ENCODE data around the gene ARHGAP44.

Gene ARHGAP44

DNA sequence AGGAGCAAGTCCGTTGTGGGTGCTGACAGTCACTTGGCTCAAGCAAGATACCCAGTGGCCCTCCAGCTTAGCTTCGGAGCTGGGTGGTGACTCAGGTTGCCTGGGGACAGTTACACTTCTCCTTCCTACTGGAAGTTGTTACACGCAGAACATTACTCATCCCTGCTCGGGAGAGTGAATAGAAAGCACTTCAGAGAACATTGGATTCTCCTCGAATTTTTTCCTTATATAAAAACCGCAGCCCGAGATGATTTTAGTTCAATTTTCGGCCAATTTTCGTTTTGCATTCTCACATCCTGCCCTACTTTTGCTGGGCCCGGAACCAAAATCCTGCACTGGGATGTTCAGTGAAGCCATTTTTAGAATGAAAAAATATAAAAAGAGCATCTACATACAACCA lies 128.8 kb downstream of the ARHGAP44 start:
- in situ Hi-C loops (cut with MboI; ENCODE audit: low sequenced_read_pairs, unreplicated experiment) = no loop called here
- TF ChIP-seq, protein P1, sequence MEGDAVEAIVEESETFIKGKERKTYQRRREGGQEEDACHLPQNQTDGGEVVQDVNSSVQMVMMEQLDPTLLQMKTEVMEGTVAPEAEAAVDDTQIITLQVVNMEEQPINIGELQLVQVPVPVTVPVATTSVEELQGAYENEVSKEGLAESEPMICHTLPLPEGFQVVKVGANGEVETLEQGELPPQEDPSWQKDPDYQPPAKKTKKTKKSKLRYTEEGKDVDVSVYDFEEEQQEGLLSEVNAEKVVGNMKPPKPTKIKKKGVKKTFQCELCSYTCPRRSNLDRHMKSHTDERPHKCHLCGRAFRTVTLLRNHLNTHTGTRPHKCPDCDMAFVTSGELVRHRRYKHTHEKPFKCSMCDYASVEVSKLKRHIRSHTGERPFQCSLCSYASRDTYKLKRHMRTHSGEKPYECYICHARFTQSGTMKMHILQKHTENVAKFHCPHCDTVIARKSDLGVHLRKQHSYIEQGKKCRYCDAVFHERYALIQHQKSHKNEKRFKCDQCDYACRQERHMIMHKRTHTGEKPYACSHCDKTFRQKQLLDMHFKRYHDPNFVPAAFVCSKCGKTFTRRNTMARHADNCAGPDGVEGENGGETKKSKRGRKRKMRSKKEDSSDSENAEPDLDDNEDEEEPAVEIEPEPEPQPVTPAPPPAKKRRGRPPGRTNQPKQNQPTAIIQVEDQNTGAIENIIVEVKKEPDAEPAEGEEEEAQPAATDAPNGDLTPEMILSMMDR (IDR thresholded peaks at IDR 0.05; ENCODE audit: borderline replicate concordance, control extremely low read depth, extremely low read depth, insufficient read depth, missing control alignments) = no peak
- no peak for DNase-seq (ENCODE audit: low spot score)

DNA sequence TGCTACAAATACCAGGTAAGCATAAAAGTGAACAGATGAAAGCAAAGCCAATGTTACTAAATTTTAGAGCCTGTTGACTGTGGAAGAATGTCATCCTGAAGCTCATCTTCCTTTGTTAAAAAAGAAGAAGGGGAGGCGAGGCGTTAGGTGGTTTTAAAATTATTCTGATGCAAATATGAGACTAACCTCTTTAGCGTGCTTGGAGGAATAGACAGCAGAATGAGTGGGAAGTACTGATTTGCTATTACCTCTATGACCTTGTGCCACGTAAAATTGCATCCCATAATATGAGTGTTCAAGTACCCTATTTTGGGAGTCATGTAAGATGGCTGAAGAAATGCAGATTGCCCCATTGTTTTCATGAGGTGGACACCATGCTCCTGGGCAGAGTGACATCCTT lies 132.8 kb downstream of the ARHGAP44 start:
- no peak for DNase-seq (ENCODE audit: low spot score)
- TF ChIP-seq, protein P1 (IDR thresholded peaks at IDR 0.05; ENCODE audit: borderline replicate concordance, control extremely low read depth, extremely low read depth, insufficient read depth, missing control alignments) = no peak
- in situ Hi-C loops (cut with MboI; ENCODE audit: low sequenced_read_pairs, unreplicated experiment) = no loop called here

DNA sequence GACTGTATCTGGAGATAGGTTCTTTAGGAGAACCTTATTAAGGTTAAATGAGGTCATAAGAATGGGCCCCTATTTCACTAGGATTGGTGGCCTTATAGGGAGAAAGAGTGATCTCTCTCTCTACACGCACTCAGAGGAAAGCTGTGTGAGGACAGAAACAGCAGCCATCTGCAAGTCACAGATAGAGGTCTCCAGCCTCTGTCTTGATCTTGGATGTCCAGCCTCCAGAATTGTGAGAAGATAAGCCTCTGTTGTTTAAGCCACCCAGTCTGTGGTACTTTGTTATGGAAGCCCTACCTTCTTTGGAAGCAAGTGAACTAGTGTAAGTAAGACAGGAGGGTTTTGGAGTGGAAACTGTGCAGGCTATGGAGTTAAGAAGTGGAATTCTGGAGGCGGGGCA lies 135.3 kb downstream of the ARHGAP44 start:
- in situ Hi-C loops (cut with MboI; ENCODE audit: low sequenced_read_pairs, unreplicated experiment) = no loop called here
- DNase-seq (ENCODE audit: low spot score) = no peak
- TF ChIP-seq, protein P1 (IDR thresholded peaks at IDR 0.05; ENCODE audit: borderline replicate concordance, control extremely low read depth, extremely low read depth, insufficient read depth, missing control alignments) = no peak

DNA sequence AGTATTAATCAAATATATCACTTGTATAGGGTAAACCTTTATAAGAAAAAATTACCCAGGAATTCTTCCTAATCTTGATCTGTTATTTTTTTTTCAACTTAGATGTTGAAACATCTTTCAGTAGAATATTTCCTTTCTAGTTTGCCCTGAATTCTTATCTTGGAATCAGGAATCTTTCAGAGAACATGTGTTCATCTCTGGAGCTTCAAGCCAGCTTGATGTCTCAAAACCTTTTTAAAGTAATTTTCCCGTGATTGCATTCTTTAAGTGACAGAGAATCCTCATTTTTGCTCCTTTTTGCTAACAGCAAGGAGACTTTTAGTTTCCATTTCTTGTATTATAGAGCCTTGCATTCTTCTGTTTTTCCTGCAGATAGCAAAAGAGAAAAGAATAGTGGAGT lies 137.7 kb downstream of the ARHGAP44 start:
- DNase-seq (ENCODE audit: low spot score) = no peak
- TF ChIP-seq, protein P1 (IDR thresholded peaks at IDR 0.05; ENCODE audit: borderline replicate concordance, control extremely low read depth, extremely low read depth, insufficient read depth, missing control alignments) = no peak
- in situ Hi-C loops (cut with MboI; ENCODE audit: low sequenced_read_pairs, unreplicated experiment) = no loop called here

DNA sequence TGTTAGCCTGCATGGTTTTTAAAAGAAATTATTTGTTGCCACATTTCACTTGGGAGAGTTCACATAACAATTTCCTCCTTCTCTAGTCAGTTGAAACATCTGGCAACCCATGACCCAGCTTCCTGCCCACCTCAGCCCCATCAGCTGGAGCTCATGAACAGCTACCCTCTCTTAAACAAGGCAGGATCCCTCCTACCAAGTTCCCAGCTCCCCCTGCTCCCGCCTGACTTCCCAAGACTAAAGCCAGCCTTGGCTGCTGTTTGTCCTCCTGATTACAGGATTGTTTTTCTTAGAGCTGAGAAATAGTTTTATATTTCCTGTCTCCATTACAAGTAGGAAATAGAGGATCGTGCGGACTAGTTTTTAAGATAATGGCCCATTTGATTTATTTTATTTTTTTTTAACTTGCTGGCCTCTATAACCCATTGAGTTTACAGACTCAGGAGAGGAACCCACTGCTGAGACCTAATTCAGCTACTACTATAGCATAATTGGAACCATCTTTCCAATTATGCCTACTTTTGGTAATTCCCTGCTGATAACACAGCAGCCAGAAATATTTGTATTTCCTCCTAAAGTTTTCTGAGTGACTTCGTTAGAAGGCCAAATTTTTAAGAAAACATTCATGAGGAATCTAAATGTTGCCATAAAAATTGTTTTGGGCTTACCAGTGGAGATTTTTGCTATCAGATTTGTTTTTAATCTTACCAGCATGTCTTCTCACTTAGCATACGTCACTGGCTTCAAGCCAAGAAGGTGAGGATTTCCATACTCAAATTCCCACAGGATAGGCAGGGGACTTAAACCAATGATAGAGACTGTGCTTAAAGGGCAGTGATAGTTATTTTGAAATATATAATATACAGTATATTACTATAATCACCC lies 138.5 kb downstream of the ARHGAP44 start:
- in situ Hi-C loops (cut with MboI; ENCODE audit: low sequenced_read_pairs, unreplicated experiment) = no loop called here
- no peak for DNase-seq (ENCODE audit: low spot score)
- TF ChIP-seq, protein P1 (IDR thresholded peaks at IDR 0.05; ENCODE audit: borderline replicate concordance, control extremely low read depth, extremely low read depth, insufficient read depth, missing control alignments) = no peak

DNA sequence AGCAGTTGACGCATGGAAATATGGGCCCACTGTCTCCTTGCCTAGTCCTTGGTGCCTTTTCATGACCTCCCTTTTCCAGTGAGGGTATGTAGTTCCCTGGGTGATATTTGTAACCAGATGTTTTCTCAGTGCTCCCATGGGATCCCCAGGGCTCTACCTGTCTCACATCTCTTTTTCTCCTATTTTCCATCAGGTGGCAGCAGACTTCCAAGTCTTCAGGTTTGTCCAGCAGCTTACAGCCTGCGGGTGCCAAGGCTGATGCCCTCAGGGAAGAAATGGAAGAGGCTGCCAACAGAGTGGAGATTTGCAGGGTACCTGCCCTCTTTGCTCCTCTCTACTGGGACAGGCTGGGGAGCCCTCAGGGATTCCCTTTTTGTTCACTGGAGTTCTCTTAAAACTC lies 139.4 kb downstream of the ARHGAP44 start:
- DNase-seq (ENCODE audit: low spot score) = no peak
- TF ChIP-seq, protein P1 (IDR thresholded peaks at IDR 0.05; ENCODE audit: borderline replicate concordance, control extremely low read depth, extremely low read depth, insufficient read depth, missing control alignments) = peak; percentile 6
- in situ Hi-C loops (cut with MboI; ENCODE audit: low sequenced_read_pairs, unreplicated experiment) = no loop called here
